HT1080 (cell line): ENCODE measurements around the gene RABL3. TPM values are rescaled to one million over a fixed set of nuclear protein-coding genes. Genes with fewer than 3 reads are reported as not detected.
A peak's percentile ranks its signal among the peaks of the same experiment; 100 is the strongest.
"Not testable (repeated sequence)": the region's sequence is repeated elsewhere in the genome, so short reads cannot be mapped to it uniquely, and the experiment has no call there.

ENCODE experiments used
- DNase-seq: peaks from one replicate; pipeline ENCODE4 v3.0.0-alpha.2; 2015; ENCODE audit warnings: low read depth
- polyA plus RNA-seq, 2 experiments: library from polyadenylated mRNA; depleted of rRNA; stranded (reverse); fragments of >200 nt; gene quantifications; 2 replicates each; pipeline ENCODE4 v1.2.3, GENCODE V29; 2015
- total RNA-seq: library from RNA; depleted of rRNA; stranded (reverse); fragments of >200 nt; shearing (Covaris generic); gene quantifications from 2 replicates; pipeline ENCODE4 v1.2.3, GENCODE V29; 2014; rRNA removed

The RABL3 gene, protein sequence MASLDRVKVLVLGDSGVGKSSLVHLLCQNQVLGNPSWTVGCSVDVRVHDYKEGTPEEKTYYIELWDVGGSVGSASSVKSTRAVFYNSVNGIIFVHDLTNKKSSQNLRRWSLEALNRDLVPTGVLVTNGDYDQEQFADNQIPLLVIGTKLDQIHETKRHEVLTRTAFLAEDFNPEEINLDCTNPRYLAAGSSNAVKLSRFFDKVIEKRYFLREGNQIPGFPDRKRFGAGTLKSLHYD
- total RNA-seq: 20.7 and 26.1 TPM in 2 replicates
- 20.5 and 22.4 TPM in 2 replicates for polyA plus RNA-seq (2015; cell fraction: cytosol; rRNA removed)
- 15.3 and 17.6 TPM in 2 replicates for polyA plus RNA-seq (2015; cell fraction: nucleus; rRNA removed)

DNA sequence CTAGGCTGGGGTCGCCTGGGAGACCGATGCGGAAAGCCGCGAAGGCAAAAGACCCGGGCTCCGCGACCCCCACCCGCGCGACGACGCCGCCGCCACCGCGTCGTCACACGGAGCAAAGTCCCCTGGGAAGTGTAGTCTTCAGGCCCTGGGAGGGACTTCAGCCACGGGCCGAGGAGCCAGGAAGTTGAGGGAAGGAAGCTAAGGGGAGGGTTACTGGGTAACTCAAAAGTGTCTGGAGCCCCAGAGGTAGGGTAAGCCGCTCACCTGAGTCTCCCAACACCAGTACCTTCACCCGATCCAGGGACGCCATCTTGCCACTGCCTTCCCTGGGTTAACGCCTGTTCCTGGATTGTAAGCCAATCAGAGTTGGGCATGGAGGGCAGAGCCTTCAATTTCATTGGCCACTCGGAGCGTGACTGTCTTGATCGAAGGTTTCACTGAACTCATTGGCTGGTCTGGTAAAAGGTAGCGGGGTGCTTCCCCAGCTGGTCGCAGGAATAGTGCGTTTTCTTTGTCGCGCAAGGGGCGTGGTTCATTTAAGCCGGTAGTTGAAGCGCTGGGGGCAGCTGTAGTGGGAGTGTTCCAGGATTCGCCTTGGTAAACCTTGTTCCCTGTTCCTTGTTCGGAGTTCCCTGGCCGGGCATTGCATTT lies at the start of gene RABL3, which contains the start of gene GTF2E1:
Gene RABL3, minus strand, starts transcription at position 319 of the 651 bp plus-strand sequence. Its CDS starts 9 bp downstream, at position 310.
Gene GTF2E1, plus strand, starts transcription at position 547 of the 651 bp plus-strand sequence. CDS start 7,809 bp downstream, outside the sequence.
- DNase-seq: peak; percentile 100

DNA sequence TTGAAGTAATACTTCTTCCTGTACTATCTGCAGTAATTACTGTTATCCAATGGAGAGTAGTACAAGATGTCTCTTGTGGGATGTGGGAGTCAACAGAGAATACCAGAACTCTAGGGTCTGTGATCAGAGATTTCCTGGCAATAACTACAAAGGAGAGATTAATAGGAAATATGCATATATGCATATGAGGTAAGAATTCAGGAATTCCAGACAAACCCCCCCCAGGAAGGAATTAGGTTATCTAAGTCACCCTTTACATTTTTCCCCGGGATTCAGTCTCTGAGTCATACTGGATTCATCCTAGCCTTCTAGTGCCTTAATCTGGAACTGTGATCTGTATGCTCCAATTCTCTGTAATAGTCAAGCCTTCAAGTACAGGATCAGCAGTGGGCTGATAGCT lies 49.6 kb upstream of the RABL3 start:
- peak; percentile 80 for DNase-seq

DNA sequence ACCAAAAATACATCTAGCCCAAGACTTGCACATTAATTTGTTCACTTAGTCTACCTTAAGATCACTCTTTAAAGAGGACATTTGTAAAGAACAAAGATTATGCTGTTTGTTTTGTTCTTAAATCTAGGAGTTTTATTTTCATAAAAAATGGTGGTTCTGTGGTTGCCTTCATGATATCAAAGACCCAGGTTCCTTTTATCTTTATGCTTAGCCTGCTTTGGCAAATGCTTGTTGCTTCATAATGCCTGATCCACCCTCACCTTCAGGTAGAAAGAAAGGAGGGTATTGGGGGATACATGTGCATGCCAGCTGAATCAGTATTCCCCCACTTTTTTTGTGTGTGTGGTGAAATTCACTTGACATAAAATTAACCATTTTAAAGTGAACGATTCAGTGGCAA lies 48.7 kb upstream of the RABL3 start:
- no peak for DNase-seq

DNA sequence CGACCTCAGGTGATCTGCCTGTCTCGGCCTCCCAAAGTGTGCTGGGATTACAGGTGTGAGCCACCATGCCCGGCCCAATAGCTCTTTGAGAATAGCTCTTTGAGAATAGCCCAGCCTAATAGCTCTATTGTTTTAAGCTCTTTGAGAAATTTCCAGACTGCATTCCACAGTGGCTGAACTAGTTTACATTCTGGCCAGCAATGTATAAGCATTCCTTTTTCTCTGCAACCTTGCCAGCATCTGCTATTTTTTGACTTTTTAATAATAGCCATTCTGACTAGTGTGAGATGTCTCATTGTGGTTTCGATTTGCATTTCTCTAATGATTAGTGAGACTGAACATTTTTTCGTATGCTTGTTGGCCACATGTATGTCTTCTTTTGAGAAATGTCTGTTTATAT lies 43.5 kb upstream of the RABL3 start:
- DNase-seq: not testable (repeated sequence)

DNA sequence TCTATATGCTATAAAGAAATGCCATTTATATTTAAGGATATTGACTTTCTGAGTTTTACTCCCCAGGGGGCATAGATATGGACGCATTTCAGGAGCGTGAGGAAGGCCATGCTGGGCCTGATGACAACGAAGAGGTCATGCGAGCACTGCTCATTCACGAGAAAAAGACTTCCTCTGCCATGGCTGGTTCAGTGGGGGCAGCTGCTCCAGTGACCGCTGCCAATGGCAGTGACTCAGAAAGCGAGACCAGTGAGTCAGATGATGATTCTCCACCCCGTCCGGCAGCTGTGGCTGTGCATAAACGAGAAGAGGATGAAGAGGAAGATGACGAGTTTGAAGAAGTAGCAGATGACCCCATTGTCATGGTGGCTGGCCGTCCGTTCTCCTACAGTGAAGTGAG lies 38.7 kb upstream of the RABL3 start:
- DNase-seq: peak; percentile 99

DNA sequence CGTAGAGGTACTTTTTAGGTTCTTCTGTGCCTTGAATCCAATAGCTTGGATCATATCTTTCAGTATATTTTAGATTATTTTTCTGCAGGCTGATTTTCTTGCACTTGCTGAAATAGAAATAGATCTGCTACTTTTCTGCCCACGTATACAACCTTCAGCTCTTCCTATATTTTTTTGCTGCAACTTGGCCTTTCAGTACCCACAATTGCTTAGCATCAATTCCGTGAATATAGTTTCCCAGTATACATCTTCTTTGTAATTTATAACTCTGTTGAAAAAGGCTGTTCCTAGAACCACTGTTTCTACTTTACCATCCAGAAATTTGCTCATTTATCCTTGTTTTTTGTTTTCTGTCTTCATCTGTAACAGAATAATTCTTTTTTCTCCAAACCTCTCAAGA lies 36.5 kb upstream of the RABL3 start:
- no peak for DNase-seq

DNA sequence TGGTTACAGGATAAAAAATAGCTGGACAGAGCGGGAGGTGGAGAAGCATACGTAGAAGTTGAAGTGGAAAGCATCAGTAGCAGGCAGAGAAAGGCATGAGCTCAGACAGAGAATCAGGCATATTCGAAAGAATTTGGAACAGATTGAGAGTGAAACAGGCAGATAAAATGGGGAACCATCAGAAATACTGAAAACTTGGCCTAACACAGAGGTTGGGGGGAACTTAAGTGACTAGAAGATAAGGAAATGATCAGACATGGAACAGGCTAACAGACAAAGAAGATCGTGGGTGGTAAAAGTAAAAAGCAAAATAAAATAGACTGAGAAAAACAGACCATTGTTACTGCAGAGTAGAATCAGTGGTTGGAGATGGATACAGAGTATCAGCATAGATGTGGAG lies 33.1 kb upstream of the RABL3 start:
- no peak for DNase-seq

DNA sequence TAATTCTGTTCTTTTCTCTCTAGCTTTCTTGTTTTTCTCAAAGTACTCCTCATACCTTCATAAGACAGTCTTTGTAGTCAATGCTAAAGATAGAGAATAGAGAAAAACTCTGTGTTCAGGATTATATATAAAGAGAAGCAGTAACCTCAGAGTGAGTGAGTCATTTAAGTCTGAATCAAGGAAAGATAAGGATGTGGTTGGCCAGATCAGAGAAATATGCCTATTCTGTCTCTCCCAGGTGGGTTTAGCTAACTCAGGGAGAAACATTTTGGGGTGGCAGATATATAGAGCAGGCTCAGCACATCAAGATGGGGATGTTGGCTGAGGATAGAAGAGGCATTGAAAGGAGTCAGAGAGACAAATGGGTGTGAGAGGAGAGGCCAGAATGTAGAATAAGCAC lies 31.6 kb upstream of the RABL3 start:
- peak; percentile 81 for DNase-seq

DNA sequence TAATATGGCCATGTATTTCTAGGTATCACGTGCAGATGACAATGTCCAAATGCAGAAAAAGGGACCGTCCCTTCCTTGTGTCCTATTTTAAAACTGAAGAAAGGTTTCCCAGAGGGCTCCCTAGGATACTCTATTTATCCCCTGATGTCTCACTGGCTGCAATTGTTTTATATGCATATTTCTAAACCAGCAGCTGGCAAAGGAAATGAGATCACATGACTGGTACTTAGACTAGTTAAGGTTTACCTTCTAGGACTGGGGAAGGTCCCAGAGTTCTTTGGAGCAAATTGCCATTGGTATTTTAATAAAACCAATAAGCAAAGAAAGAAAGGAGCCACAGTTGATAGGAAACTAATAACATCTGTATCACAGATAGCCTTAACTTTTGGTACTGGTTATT lies 29.8 kb upstream of the RABL3 start:
- DNase-seq: no peak

DNA sequence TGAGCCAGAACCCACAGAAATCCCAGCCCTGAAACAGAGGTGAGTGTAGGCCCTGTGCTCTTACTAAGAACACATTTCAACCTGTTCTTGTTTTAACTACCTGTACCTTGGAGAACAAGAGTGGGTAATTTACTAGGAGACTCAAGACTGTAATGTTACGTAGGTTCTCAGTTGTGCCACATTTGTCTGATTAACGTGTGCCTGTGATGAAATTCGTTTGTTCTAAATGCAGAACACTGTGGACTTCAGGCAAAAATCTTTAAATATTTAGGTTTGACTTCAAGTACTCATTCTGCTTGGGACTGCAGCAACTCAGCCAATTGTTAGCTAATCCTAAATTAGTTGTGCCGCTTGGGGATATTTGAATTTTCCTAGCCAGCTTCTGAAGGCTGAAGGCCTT lies 28.6 kb upstream of the RABL3 start:
- DNase-seq: no peak

DNA sequence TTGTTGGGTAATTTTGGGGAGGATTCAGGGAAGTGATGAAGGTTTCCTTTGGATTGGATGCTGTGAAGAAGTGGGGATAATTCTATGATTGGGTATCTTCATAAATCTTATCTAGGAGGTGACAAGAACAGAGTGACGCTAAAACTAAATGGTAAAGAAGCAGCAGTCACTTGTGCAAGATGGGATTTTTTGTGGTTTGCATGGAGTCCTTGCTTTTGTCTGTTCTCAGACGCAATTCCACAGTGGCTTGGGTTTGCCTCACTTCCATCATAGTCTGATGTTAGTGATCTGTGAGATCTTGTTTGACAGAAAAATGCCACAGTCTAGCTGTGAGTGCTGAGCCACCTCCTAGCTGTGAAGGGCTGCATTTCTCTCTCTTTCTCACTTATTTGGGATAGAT lies 27.1 kb upstream of the RABL3 start:
- no peak for DNase-seq

DNA sequence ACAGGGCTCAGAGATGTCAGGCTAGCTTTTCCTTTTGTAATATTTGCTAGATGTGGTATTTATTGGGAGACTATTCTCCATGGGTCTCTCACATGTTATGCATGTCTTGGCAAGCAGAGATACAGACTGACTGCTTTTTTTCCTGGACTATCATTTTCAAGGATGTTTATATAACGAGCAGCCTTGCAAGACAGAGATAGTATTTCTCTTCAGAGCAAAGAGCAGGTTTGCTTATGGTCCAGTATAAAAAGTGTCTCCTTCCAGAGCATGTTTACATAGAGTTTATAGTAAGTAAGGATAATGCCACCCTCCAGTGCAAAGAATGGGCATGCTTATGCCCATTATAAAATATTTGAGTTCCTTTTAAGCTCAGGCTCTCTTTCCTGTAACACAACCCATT lies 24.8 kb upstream of the RABL3 start:
- no peak for DNase-seq

DNA sequence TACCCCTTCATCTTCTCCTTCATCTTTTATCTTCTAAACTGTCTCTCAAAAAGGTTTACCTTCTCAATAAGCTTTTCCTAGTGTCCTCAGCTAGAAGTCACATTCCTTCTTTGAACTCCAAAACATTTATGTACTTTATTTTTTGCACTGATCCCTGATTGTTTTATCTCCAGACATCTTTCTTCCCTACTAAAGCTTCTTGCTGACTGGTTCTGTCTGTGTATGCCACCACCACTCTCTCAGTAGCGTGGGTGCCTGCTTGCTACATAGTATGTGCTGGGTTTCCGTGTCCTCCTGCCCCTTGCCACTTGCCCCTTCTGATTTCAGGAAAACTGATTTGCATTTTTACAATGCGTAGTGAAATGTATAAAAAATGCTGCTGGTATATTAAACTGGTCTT lies 24.3 kb upstream of the RABL3 start:
- no peak for DNase-seq

DNA sequence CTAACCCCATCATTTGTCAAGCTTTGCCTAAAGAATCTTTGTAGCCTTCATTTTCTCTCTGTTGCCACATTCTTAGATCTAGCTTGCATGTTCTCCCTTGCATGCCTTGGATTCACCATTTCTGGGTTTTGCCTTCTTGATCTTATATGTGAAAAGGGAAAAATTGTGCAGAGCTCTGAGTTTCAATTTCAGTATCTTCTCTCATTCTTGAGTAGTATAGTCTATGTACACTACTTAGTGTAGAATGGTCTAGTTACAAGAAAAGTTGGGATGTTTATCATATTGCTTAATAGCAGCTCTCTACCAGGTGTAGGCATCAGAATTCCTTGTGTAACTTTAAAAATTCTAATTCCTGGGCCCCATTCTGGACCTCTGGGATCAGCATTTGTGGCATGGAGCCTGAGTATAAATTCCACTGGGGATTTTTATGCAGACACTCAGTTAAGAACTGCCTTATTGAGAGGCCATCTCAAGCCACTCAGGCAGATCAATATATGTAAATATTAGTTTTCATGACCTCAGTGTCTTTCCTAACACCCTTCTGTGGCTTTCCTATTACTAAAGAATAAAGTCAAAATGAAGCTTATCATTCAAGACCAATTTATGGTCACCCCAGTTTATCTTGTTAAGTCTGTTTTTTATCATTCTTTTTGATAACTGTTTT lies 23.6 kb upstream of the RABL3 start:
- DNase-seq: no peak

DNA sequence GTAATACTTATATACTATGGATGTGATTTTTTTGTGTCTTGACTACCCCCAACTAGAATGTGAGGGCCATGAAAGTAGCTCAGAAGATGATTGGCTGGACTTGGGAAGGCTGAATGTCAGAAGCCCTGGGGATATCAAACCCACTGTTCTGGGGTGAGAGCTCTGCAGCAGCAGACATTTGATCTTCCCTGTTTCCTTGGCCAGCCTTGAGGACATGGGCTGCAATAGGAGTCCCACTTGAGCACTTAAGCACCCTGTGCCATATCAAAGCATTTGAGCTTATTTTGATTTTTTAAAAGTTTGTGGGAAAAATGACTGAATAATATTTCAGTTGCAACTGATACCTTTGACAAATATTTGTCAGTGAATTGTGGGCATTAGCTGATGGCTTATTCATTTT lies 21.9 kb upstream of the RABL3 start:
- no peak for DNase-seq

DNA sequence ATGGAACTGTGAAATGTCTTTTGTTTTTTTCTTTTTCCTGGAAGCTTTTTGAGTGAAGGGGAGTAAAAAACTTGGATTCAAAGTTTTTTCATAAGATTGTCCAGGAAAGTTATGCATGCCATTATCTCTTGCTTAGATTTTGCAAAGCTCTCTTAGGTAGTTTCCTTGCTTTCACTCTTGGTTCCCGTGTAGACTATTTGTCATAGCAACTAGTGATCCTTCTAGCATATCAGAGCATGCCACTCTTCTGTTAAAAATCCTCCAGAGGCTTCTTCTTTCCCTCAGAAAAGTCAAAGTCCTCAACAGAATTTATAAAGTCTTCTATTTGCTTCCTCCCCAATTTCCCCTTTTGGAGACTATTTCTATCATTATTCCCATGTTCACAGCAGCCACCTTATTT lies 21.3 kb upstream of the RABL3 start:
- no peak for DNase-seq

DNA sequence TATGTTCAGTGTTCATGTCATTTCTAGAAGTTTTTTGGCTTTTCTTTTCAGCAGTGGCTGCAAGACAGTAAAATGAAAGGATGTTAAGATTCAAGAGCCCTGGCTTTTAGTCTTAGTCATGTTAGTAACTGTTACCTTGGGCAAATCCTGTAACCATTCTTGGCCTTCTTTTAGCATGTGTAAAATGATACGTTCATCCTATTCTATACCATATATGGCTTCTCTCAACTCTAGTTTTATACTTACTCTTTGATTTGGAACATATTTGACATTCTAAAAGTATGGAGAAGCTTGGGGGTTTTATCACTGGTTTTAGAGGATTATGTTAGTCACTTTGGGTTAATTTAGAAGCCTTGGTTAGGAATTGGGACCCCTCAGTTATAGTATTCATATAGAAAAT lies 20.3 kb upstream of the RABL3 start:
- no peak for DNase-seq

DNA sequence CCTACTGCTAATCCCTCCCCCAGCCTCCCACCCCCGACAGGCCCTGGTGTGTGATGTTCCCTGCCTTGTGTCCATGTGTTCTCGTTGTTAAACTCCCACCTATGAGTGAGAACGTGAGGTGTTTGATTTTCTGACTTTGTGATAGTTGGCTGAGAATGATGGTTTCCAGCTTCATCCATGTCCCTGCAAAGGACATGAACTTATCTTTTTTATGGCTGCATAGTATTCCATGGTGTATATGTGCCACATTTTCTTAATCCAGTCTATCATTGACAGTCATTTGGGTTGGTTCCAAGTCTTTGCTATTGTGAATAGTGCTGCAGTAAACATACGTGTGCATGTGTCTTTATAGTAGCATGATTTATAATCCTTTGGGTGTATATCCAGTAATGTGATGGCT lies 16.2 kb upstream of the RABL3 start:
- DNase-seq: not testable (repeated sequence)

DNA sequence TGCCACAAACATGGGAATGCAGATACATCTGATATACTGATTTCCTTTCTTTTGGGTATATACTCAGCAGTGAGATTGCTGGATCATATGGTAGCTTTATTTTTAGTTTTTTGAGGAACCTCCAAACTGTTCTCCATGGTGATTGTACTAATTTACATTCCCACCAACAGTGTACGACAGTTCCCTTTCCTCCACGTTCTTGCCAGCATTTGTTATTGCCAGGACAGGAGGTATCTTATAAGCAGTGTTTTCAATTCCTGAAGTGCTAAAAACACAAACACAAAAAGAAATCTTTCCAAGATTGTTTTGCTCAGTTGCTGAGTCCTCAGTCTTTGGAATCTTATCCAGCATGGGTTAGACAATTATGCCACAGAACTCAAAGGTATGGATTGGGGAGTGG lies 13.7 kb upstream of the RABL3 start:
- DNase-seq: no peak

DNA sequence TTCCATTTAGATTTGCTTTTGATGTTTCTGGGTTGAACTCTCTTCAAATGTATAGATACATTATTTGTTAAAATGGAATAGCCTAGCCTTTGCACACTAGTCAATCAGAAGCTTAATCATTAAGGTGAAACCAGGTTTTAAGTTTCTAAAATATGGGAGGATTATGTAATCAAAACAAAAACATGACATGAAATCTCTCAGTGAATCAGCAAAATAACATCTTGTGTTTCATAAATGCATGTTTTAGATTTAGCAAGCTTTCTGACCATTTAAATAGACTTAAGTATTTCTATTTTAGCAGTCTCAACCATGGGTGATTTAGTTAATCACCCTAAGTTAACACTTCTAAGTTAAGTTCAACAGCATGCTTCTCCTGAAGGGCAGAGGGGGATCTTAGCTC lies 11.5 kb upstream of the RABL3 start:
- no peak for DNase-seq

DNA sequence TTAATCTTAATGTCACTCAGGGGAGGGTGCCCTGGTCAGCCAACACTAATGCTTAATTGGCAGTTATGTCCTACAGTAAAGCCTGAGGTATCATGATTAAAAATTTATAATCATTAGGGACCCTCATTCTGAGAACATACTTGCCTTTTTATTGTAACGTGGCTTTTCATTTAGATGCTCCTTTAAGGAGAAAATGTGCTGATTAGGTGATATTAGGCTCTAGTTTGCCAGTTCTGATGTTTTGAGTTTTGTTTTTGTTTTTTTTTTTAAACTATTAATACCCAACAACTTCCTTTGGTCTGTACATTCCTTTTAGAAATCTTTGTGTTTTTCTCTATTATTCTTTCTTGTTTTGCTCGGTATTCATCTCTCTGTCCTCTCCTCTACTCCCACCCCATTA lies 10.5 kb upstream of the RABL3 start:
- no peak for DNase-seq

DNA sequence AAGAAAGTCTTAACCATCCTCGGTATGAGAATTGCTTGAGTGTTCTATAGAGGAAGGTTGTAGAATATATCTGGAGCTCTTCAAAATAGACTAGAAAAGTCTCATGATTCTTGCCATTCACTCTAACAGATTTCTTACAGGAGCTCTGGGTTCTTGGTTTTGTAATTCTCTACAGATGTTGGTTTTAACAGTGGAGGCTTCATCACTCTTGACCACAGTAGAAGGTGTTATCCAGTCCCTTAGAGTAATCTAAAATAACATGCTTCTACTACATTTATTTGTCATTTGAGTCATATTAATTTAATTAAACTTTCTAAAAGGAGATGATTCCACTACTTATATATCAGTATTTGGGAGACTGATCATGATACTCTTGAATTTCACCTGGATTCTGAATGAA lies 9.9 kb upstream of the RABL3 start:
- DNase-seq: no peak

DNA sequence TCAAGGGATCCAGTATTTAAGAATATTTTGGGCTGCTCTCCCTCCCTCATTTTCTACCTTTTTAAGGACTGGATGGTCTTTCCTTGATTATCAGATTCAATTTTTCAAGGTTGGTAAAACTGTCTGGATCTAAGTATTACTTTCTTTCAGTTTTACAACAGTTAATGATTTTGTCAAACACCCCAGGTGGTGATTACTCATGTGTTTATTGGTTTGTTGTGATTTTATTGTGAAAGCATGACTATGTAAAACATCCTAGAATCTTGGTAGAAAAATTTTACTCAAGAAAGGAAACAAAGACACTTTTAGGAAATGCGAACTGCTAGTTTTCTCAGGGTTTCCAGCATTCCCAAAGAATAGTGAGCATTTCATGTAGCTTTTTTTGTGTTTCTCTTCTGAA lies 7.5 kb upstream of the RABL3 start:
- no peak for DNase-seq
